GM20431 (cell line): Measurements from ENCODE around the gene HDAC7.

Source experiments
- in situ Hi-C: fragments of 300-500 bp; cut with MseI, MboI; formaldehyde crosslinking; loops from one replicate; pipeline ENCODE4 v1.15.0; 2020; ENCODE audit warnings: low sequenced_read_pairs; ENCODE audit not compliant: unreplicated experiment

The HDAC7 gene

DNA sequence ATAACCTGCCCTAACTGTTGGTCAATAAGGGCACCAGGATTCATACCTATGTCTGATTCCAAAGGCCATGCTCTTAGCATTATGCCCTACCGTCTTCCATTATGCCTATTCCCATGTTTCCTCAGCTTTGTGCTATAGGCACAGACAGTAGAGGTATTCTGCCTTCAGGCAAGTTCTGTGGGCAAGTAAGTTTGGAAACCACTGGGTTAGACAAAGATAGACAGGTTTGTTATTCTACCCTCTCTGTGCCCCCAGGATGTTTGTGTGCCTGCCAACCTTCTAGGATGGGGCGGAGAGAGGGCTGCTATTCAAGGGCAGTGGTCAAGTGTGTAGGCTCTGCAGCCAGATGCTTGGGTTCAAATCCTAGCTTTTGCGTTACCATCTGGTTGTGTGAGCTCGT, 65.6 kb downstream of the HDAC7 start:
- in situ Hi-C loops, result no loop called here

DNA sequence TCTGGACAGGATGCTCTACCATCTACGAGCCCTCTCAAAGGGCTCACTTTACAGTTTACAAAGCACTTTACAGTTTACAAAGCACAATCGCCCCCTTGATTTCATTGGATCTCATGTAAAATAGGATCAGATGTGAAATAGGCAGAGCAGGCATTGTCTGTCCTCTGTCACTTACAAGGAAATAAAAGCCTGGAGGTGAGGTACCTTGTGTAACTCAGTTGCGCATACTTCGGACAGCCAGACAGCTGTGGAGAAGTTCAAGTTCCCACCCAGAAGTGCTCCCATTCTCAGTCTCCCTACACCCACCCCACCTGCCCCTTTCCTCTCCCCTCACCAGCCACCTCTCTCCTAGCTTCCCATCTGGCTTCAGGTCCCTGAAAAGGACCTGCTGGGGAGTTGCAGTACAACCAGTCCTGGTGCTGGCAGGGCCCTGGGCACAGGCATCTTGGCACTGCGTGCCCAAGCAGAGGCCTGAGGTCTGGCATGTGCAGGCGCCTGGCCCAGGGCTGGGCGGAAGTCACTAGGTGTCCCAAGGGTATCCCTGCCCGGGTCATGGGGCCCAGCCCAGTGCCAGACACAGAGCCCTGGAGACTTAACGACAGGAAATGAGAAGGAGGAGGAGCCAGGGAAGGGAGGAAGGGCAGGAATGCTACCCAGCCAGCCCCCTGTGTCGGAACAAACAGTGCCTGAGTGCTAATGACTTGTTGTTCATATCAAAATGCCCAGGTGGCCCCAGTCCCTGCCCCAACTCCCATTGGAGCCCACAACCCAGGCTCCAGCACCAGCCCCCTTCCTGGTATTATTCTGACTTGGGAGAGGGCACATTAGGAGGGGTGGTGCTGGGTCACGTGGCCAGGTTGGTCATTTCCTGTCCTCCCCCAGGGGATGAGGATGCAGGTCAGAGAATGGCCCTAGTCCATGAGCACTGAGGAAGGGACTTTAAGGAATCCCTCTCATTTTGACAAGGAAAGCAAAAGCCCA, 66.4 kb downstream of the HDAC7 start:
- in situ Hi-C loops, result no loop called here

DNA sequence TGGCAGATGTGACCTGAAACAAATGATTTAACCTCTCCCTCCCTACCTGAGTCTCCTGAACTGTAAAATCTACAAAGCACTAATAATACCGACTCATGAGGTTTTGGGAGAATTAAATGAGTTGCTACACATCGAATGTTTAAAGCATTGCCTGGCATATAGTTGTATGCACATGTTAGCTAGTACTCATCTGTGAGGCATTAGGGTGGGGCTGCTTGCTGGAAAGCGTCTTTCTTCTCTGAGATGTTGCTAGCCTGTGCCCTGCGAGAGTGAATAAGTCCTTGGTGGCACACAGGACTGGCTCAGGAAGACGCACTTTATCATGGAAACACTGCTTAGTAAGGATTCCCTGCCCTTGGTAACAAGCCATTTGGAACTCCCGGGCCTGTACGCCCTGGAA, 67.2 kb downstream of the HDAC7 start:
- in situ Hi-C loops, result no loop called here

DNA sequence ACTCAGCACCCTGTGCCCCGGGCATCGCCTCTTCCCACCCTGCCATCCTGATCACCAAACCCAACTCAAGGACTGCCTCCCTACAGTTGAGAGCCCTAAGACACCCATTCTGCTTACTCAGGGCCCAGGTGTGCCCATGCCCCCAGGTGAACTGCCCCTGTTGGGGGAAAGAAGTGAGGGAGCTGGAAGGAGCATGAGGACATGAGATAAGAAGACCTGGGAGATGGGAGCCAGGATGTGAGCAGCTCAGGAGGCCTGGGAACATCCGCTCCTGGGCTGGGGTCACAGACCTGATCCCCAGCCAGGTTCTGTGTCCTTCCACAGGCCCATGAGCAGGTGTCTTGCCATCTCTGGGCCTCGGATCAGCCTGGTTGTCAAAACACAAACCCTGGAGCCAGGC, 67.6 kb downstream of the HDAC7 start:
- in situ Hi-C loops, result no loop called here

- in situ Hi-C loops, result no loop called here
Measured at GRCh38 chr12:47751561-47751960, 68.1 kb downstream of the HDAC7 start.

DNA sequence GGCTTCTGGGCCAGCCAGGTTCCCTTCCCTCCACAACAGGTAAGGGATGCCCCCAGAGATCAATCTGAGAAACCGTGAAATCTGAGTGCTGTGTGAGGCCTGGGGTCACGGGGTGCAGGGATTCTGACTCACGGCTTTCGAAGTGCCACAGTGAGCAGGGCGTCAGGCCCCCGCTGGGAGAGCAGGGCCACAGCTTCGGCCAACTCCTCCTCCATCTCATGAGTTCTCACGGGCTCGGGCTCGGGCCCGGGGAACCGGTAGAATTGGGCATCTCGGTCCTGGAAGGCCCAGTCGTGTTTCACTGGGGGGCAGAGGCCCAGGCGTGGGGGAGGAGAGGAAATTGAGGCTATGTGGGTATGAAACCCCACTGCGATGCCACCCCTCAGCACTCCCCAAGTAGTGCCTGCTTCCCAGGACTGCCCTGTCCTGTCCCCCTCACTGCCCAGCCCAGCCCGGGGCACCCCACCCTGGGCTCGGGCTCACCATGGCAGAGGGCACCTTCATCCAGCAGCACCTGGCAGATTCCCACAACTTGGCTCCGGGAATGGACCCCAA, 68.7 kb downstream of the HDAC7 start:
- in situ Hi-C loops, result no loop called here

DNA sequence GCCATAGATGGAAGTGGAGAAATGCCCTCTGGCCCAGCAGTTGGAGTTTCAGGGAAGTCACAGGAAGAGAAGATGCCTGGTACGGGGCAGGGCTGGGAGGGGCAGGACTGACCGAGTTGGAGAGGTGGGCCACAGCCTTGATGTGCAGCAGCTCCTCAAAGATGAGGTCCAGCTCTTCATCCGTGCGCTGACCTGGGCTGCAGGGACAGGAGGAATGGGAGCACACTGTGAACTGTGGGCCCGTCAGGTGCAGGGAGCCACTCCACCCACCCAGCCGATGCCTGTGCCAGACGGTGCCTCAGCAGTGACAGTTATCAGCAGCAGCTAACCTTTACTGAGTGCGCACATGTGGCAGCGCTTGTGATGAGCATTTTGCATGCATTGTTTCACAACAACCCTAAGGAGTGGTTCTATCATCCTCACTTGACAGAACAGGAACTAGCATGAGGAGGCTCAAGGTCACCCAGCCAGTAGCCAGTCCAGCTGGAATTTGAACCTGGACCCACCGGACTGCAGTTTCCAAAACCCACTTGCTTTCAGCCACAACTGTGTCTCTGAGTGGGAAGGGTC, 69.4 kb downstream of the HDAC7 start:
- in situ Hi-C loops, result no loop called here

GRCh38 chr12:47748899-47749298, 70.8 kb downstream of the HDAC7 start:
- in situ Hi-C loops, result no loop called here

- in situ Hi-C loops, result no loop called here
Measured at GRCh38 chr12:47748507-47748828, 71.2 kb downstream of the HDAC7 start.

- in situ Hi-C loops, result no loop called here
Measured at GRCh38 chr12:47747596-47748506, 71.9 kb downstream of the HDAC7 start.

DNA sequence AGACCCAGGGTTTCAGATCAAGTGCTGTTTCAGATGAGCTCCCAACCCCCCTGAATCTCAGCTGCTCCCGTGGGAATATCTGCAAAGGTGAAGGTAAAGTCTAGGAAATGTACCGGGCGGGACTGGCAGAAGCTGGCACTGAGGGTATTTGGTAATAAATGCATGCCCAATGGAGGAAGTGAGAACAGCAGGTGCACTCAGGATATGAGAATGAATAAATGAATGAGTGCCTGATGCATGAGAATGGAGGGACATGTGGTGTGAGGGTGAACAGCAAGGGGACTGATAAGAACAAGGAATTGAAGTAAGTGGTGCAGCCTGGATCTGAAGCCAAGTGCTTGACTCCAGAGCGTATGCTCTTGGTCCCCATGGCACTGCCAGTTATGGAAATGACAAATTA, 72.6 kb downstream of the HDAC7 start:
- in situ Hi-C loops, result no loop called here

GRCh38 chr12:47746523-47746922, 73.2 kb downstream of the HDAC7 start:
- in situ Hi-C loops, result no loop called here

DNA sequence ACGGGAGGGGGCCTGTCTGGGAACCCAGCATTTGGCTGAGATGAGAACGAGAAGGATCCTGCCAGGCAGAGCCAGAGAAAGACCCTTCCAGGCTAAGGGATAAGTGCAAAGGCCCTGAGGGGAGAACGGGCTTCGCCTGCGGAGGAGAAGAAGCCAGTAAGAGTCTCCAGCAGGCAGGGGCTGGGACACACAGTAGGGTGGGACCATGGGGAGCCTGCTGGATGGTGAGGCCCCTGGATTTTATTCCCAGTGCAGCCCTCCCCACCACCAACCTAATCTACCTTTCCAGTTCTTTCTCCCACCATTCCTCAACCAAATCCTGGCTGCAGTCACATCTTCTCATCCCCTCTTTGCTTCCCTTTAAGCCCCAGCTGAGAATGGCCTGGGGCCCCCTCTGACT, 73.6 kb downstream of the HDAC7 start:
- in situ Hi-C loops, result no loop called here

DNA sequence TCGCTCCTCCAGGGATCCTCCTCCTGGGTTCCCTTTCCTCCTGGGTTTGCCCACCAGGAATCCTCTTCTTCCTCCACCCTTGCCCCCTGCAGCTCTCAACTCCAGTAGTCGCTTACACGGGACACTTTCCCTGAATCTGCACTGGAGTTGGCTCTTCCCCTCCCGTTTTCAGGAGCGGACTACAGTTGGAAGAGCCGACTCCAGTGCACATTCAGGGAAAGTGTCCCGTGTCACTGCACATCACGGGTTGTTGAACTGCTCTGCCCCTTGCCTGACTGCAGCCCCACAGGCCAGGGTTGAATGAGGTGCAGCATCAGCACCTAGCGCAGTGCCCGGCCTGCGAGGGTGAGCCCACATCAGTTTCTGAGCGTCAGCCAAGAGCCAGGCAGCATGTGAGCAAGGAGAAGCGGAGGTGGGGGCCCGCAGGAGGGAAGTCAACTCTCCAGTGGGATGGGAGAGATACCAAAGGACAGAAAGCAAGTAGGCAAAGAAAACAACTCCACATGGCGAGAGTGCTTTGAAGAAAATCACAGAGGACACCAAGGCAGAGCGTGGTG, 74.1 kb downstream of the HDAC7 start:
- in situ Hi-C loops, result no loop called here

DNA sequence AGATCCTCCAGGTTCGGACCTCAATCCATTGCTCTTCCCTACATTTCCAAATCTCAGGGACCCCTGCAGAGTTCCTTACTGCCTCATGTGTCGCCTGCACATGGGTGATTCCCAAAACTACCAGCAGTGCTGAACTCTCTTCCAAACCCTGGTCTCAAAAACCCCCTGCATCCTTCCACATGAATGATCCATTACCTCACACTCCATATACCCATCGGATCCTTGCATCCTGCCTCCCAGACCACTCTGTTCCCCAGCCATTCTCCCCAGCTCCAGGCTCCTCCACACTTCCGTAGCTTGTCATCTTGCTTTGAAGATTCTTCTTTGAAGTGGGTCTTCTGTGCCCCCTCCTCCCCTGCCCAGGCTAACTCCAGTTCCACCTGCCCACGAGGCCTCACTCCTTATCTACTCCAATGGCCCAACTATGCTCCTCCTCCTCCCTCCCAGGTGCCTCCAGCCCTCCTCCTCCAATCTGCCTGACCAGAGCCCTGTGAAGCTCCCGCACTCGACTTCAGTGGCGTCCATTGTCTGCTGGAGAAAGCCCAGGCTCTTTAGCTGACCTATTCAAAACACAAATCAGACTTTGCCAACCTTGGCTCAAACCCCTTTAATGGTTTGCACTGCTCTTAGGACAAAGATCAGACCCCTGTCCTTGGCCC, 74.8 kb downstream of the HDAC7 start:
- in situ Hi-C loops, result no loop called here

GRCh38 chr12:47744005-47744651, 75.6 kb downstream of the HDAC7 start:
- in situ Hi-C loops, result no loop called here

DNA sequence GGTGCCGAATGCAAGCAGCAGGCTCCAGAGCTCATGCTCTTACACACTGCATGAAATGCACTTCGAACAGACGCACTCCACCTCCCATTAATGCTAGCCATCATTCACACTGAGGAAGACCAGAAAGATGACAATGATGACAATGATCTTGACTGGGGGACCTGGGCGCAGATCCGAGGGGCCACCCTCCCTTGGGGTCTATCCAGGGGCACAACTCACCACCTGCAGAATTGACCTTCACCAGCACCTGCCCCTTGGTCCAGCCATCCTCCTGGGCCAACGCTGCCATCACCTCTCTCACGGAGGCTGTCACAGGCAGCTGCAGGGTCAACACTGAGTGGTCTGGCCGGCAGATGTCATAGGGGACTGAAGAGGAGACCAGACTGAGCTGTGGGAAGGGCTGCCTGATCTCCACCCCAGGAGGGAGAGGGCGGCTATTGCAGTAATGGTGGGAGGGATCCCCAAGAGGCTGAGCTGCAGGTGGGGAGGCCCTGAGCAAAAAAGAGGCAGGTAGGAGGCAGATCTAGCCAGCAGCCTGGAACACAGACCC, 76.3 kb downstream of the HDAC7 start:
- in situ Hi-C loops, result no loop called here

GRCh38 chr12:47742253-47742825, 77.4 kb downstream of the HDAC7 start:
- in situ Hi-C loops, result no loop called here

- in situ Hi-C loops, result no loop called here
Measured at GRCh38 chr12:47741340-47741703, 78.4 kb downstream of the HDAC7 start.
